K562 (cell line): ENCODE results near the gene CALB2. TPM values are rescaled to one million over a fixed set of nuclear protein-coding genes. Genes with fewer than 3 reads are reported as not detected.

Source experiments
- ATAC-seq: fragments of 200-7000 bp; cut with Tn5 transposase; 3 replicates; pipeline ENCODE4 v1.9.1; 2020; ENCODE audit warnings: moderate library complexity
- BruUV-seq: library from RNA; stranded (reverse); fragments of 400-500 nt; replicated peaks from 2 replicates; lab custom pipeline; 2021; lab: Mats Ljungman, UMichigan
- CTCF ChIA-PET: fragments of 300-600 bp; formaldehyde crosslinking; extraction: SDS; loops from one replicate; lab custom pipeline; 2021; ENCODE audit warnings: low intra/inter-chr PET ratio; lab: Yijun Ruan, JAX
- POLR2A ChIA-PET: fragments of 300-600, 350-650 bp; sonication (Branson Sonifier 250); formaldehyde crosslinking; extraction: SDS; loops from one replicate; lab custom pipeline; 2021; ENCODE audit warnings: antibody characterized with exemption, inconsistent platforms; lab: Yijun Ruan, JAX
- DNase-seq, 4 experiments: peaks; one replicate each; pipeline versions ENCODE4 v3.0.0 to v3.0.0-alpha.2; 2011 to 2018; ENCODE audit warnings: low spot score in 3 of 4, mixed read lengths in 3 of 4; ENCODE audit errors: extremely low read depth in 1 of 4
- FAIRE-seq: peaks from 2 replicates; lab custom pipeline; 2011; peaks lifted over from hg19 to GRCh38; lab: Jason Lieb, UNC
- H2AFZ ChIP-seq: 2 replicates; pipeline ENCODE4 v1.6.0; 2011; ENCODE audit warnings: low read depth, low read length, control low read depth, inconsistent platforms
- H3K27ac ChIP-seq: fragments of 200-600 bp; 3 replicates; pipeline ENCODE4 v1.8.0; 2011; ENCODE audit warnings: low read depth, mild to moderate bottlenecking, control low read depth, inconsistent platforms, low read length, moderate library complexity, mixed read lengths; ENCODE audit errors: extremely low read depth
- H3K27me3 ChIP-seq, 2 experiments: fragments of 300-600 bp in 1 of 2; 2 replicates in 1 of 2; 3 replicates in 1 of 2; pipeline versions ENCODE4 v1.6.0 to v1.8.0; 2011; ENCODE audit warnings: inconsistent platforms in 2 of 2, low read length in 2 of 2, mild to moderate bottlenecking in 1 of 2, mixed read lengths in 1 of 2, moderate library complexity in 1 of 2; ENCODE audit not compliant: control insufficient read depth in 2 of 2, insufficient read depth in 2 of 2
- H3K36me3 ChIP-seq: fragments of 300-600 bp; 3 replicates; pipeline ENCODE4 v1.8.0; 2011; ENCODE audit warnings: mild to moderate bottlenecking, low read length, inconsistent platforms; ENCODE audit not compliant: control insufficient read depth, insufficient read depth
- H3K4me1 ChIP-seq, 2 experiments: fragments of 200-600 bp in 1 of 2; replicated peaks in 1 of 2; 2 replicates in 1 of 2; 3 replicates in 1 of 2; pipeline versions ENCODE4 v1.5.1 to v1.8.0; 2011; ENCODE audit warnings: inconsistent platforms in 2 of 2, low read length in 2 of 2, mild to moderate bottlenecking in 1 of 2, mixed read lengths in 1 of 2, moderate library complexity in 1 of 2; ENCODE audit not compliant: control insufficient read depth in 2 of 2, insufficient read depth in 2 of 2
- H3K4me2 ChIP-seq: 2 replicates; pipeline ENCODE4 v1.6.1; 2011; ENCODE audit warnings: low read length, control low read depth, inconsistent platforms, mixed read lengths; ENCODE audit not compliant: insufficient read depth
- H3K4me3 ChIP-seq: fragments of 200-600 bp; sonication (generic), shearing (Covaris generic); 2 replicates; pipeline ENCODE4 v1.5.1; 2016; ENCODE audit warnings: control low read depth, inconsistent platforms
- H3K79me2 ChIP-seq: fragments of 200-600 bp; 3 replicates; pipeline ENCODE4 v1.8.0; 2011; ENCODE audit warnings: low read length, inconsistent platforms; ENCODE audit not compliant: control insufficient read depth, insufficient read depth
- H3K9ac ChIP-seq, 2 experiments: 2 replicates each; pipeline versions ENCODE4 v1.6.0 to v1.6.1; 2011; ENCODE audit warnings: low read depth in 2 of 2, low read length in 2 of 2, control low read depth in 1 of 2, inconsistent platforms in 1 of 2, mild to moderate bottlenecking in 1 of 2, mixed read lengths in 1 of 2; ENCODE audit not compliant: insufficient read depth in 1 of 2
- H3K9me1 ChIP-seq: one replicate; pipeline ENCODE4 v1.6.0; 2011; ENCODE audit warnings: inconsistent platforms, mild to moderate bottlenecking, low read length, moderate library complexity; ENCODE audit not compliant: control insufficient read depth, insufficient read depth
- H3K9me3 ChIP-seq: replicated peaks from 2 replicates; pipeline ENCODE4 v1.5.1; 2011; ENCODE audit warnings: low read depth, low read length, inconsistent platforms; ENCODE audit not compliant: control insufficient read depth, insufficient read depth
- H4K20me1 ChIP-seq: replicated peaks from 2 replicates; pipeline ENCODE4 v1.6.1; 2011; ENCODE audit warnings: low read length, inconsistent platforms, mixed read lengths; ENCODE audit not compliant: control insufficient read depth, insufficient read depth
- ADNP ChIP-seq: fragments of 200-800 bp; sonication (Bioruptor generic); IDR thresholded peaks from 2 replicates; pipeline ENCODE4 v1.6.1; 2016; ENCODE audit warnings: missing genetic modification characterization, missing compliant biosample characterization
- ARHGAP35 ChIP-seq: fragments of 450-650 bp; IDR thresholded peaks from 2 replicates; pipeline ENCODE4 v1.6.1; 2018; ENCODE audit not compliant: partially characterized antibody
- CCNT2 ChIP-seq: IDR thresholded peaks from 2 replicates; pipeline ENCODE4 v1.6.1; 2011; ENCODE audit warnings: borderline replicate concordance, low read depth, mild to moderate bottlenecking, moderate library complexity, mixed read lengths, low read length; ENCODE audit not compliant: insufficient read length; ENCODE audit errors: extremely low read depth
- CTBP1 ChIP-seq: fragments of 450-650 bp; IDR thresholded peaks from 2 replicates; pipeline ENCODE4 v1.6.1; 2016; ENCODE audit warnings: borderline replicate concordance
- FOSL1 ChIP-seq: fragments of 200-800 bp; sonication (Bioruptor generic); conservative IDR thresholded peaks from 2 replicates; pipeline ENCODE4 v1.6.1; 2016; ENCODE audit warnings: missing genetic modification characterization, missing compliant biosample characterization
- JUND ChIP-seq, 2 experiments: IDR thresholded peaks; 2 replicates in 1 of 2; 3 replicates in 1 of 2; pipeline ENCODE4 v1.6.1; 2011; ENCODE audit warnings: borderline replicate concordance in 2 of 2, low read depth in 2 of 2, low read length in 2 of 2, improper control_type of control experiment in 1 of 2, missing biosample characterization in 1 of 2, missing genetic modification characterization in 1 of 2, missing genetic modification reagents in 1 of 2
- NFYB ChIP-seq: IDR thresholded peaks from 2 replicates; pipeline ENCODE4 v1.6.1; 2011; ENCODE audit warnings: mild to moderate bottlenecking, moderate library complexity; ENCODE audit not compliant: insufficient read length; ENCODE audit errors: extremely low read depth
- PTBP1 ChIP-seq: fragments of 200-400 bp; formaldehyde crosslinking; IDR thresholded peaks from 2 replicates; pipeline ENCODE4 v1.6.1; 2017; ENCODE audit warnings: low read depth, low read length
- SLC30A9 ChIP-seq: fragments of 250-450 bp; sonication (Bioruptor Pico); IDR thresholded peaks from 2 replicates; pipeline ENCODE4 v1.8.0; 2022; ENCODE audit warnings: mild to moderate bottlenecking, moderate library complexity
- TCFL5 ChIP-seq: fragments of 250-450 bp; sonication (Bioruptor Pico); conservative IDR thresholded peaks from 2 replicates; pipeline ENCODE4 v1.6.1; 2021; ENCODE audit warnings: mild to moderate bottlenecking, moderate library complexity, matching md5 sums
- TEAD1 ChIP-seq, 2 experiments: fragments of 450-650 bp in 1 of 2; sonication (generic) in 1 of 2; formaldehyde crosslinking; IDR thresholded peaks; 2 replicates each; pipeline versions ENCODE4 v1.4.0 to v1.8.0; 2020 to 2022; ENCODE audit warnings: mild to moderate bottlenecking in 2 of 2, missing genetic modification reagents in 1 of 2
- TRIM24 ChIP-seq, 2 experiments: fragments of 450-650 bp; IDR thresholded peaks; 2 replicates each; pipeline ENCODE4 v1.6.1; 2016
- ZBTB34 ChIP-seq: fragments of 250-450 bp; sonication (Bioruptor Pico); IDR thresholded peaks from 2 replicates; pipeline ENCODE4 v1.8.0; 2021; ENCODE audit warnings: mild to moderate bottlenecking, moderate library complexity
- ZNF76 ChIP-seq: fragments of 250-450 bp; sonication (Bioruptor Pico); IDR thresholded peaks from 2 replicates; pipeline ENCODE4 v1.4.0; 2020; ENCODE audit warnings: mild to moderate bottlenecking, moderate library complexity, borderline replicate concordance
- WGBS: fragments of 100-300 bp; shearing (Covaris generic); methylation state at CpG from one replicate; pipeline ENCODE4 v1.1.6; 2016; ENCODE audit warnings: low coverage, mixed read lengths; ENCODE audit not compliant: insufficient coverage; ENCODE audit errors: missing lambda C conversion rate; 5-methylcytosine and 5-hydroxymethylcytosine counted together
- in situ Hi-C: fragments of 300-500 bp; cut with MboI; formaldehyde crosslinking; loops from 4 replicates; pipeline ENCODE4 v1.15.0; 2018; ENCODE audit warnings: inconsistent platforms, mixed read lengths
- intact Hi-C: fragments of 100-400 bp; cut with micrococcal nuclease; formaldehyde crosslinking; loops from 2 replicates; pipeline ENCODE4 v1.14.2; 2022
- polyA plus RNA-seq, 8 experiments: library from polyadenylated mRNA; depleted of rRNA in 4 of 8; stranded (reverse) in 5 of 8; unstranded in 3 of 8; fragments of >200 nt; fragmentation: Nextera tagmentation in 2 of 8; fragmentation: Illumina TruSeq in 1 of 8; extraction: Ambion mirVana in 2 of 8; extraction: Trizol in 1 of 8; gene quantifications; 2 replicates each; pipeline versions ENCODE4 v1.2.1 to v1.2.3, GENCODE V29; 2011 to 2014; ENCODE audit warnings: inconsistent platforms in 1 of 8, missing spikeins in 1 of 8
- total RNA-seq, 7 experiments: library from RNA; depleted of rRNA in 6 of 7; stranded (reverse); fragments of >200 nt in 6 of 7; fragmentation: Illumina TruSeq in 2 of 7; extraction: Trizol in 2 of 7; gene quantifications; 2 replicates each; pipeline versions ENCODE4 v1.2.1 to v1.2.3, GENCODE V29; 2011 to 2021; ENCODE audit warnings: low replicate concordance in 1 of 7
- TF ChIP-seq, protein P1 (sequence below): fragments of 250-450 bp; sonication (Bioruptor Pico); IDR thresholded peaks from 2 replicates; pipeline ENCODE4 v1.5.0; 2021
- TF ChIP-seq, protein P2 (sequence below): fragments of 450-650 bp; IDR thresholded peaks from 2 replicates; pipeline ENCODE4 v1.7.0; 2016; ENCODE audit warnings: borderline replicate concordance

The CALB2 gene
- total and polyA plus RNA-seq, 9 of the 15 experiments (the other 6 are each of a cell fraction or from before 2014, with no cell fraction given): not detected

GRCh38 chr16:71428883-71429282, 70.4 kb downstream of the CALB2 start:
- peaks cover 15 to 64% of the 10 kb centered on the region in 2 experiments; a peak in 4 of 5 replicates for H3K27me3 ChIP-seq
- H3K36me3 ChIP-seq: no peaks in the 10 kb centered on the region
- in situ Hi-C loops (loop anchor here (10.0 kb wide), 1 partner anchor 156 kb away; no protein-coding TSS in a partner anchor), intact Hi-C loops (no loop called here)
- ChIA-PET POLR2A (interaction anchor here (0.6 kb wide), 2 partner anchors 17 to 53 kb away, joined by 3 read pairs; no protein-coding TSS in a partner anchor), CTCF (no interaction called here)
- peaks cover 8% of the 10 kb centered on the region; the same call in 1 of the 2 replicates for H4K20me1 ChIP-seq
- H3K9me3 ChIP-seq: no peaks in the 10 kb centered on the region
- whole genome bisulfite sequencing: 5% methylated on average over 2 of the region's 2 CpGs
- BruUV-seq: no TSS peak
- no peak overlapping the region for H2AFZ ChIP-seq
- DNase-seq (no peak), ATAC-seq (no peak), FAIRE-seq (no peak)
- H3K79me2 ChIP-seq: no peaks in the 10 kb centered on the region
- H3K27ac ChIP-seq: no peak overlapping the region
- H3K4me2 ChIP-seq: no peak overlapping the region
- H3K9ac ChIP-seq: no peak overlapping the region
- no peak overlapping the region for H3K4me3 ChIP-seq
- H3K9me1 ChIP-seq: peaks cover 3% of the 10 kb centered on the region
- H3K4me1 ChIP-seq: peaks cover 18 to 21% of the 10 kb centered on the region in 2 experiments; a peak in 4 of 5 replicates
- no peak for TF ChIP-seq TEAD1 (CRISPR knock-in tag; IDR thresholded peaks at IDR 0.05)
- no peak for TF ChIP-seq ARHGAP35
- no peak for TF ChIP-seq TCFL5 (CRISPR knock-in tag)
- TF ChIP-seq PTBP1: no peak
- TF ChIP-seq, protein P1, sequence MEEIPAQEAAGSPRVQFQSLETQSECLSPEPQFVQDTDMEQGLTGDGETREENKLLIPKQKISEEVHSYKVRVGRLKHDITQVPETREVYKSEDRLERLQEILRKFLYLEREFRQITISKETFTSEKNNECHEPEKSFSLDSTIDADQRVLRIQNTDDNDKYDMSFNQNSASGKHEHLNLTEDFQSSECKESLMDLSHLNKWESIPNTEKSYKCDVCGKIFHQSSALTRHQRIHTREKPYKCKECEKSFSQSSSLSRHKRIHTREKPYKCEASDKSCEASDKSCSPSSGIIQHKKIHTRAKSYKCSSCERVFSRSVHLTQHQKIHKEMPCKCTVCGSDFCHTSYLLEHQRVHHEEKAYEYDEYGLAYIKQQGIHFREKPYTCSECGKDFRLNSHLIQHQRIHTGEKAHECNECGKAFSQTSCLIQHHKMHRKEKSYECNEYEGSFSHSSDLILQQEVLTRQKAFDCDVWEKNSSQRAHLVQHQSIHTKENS: no peak
- peak; percentile 75 for TF ChIP-seq FOSL1 (tag)
- no peak for TF ChIP-seq CCNT2
- no peak for TF ChIP-seq ADNP (tag)
- peak; percentile 34; the same call in 1 of the 2 replicates for TF ChIP-seq CTBP1
- TF ChIP-seq, protein P2, sequence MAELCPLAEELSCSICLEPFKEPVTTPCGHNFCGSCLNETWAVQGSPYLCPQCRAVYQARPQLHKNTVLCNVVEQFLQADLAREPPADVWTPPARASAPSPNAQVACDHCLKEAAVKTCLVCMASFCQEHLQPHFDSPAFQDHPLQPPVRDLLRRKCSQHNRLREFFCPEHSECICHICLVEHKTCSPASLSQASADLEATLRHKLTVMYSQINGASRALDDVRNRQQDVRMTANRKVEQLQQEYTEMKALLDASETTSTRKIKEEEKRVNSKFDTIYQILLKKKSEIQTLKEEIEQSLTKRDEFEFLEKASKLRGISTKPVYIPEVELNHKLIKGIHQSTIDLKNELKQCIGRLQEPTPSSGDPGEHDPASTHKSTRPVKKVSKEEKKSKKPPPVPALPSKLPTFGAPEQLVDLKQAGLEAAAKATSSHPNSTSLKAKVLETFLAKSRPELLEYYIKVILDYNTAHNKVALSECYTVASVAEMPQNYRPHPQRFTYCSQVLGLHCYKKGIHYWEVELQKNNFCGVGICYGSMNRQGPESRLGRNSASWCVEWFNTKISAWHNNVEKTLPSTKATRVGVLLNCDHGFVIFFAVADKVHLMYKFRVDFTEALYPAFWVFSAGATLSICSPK: no peak
- no peak for TF ChIP-seq SLC30A9
- TF ChIP-seq NFYB: no peak
- no peak for TF ChIP-seq ZNF76 (CRISPR knock-in tag)
- TF ChIP-seq JUND (IDR thresholded peaks at IDR 0.05; ENCODE audit: borderline replicate concordance, low read depth, low read length): peak; percentile 59; the same call in 1 of the 2 replicates
- TF ChIP-seq JUND (tag; IDR thresholded peaks at IDR 0.05; ENCODE audit: borderline replicate concordance, low read depth, low read length): peak; percentile 63; the same call in 1 of the 3 replicates
- no peak for TF ChIP-seq ZBTB34 (CRISPR knock-in tag)
- TF ChIP-seq TRIM24 (IDR thresholded peaks at IDR 0.05): 0 out of 4 replicates have a peak, but pooled peaks of 1 of the 2 experiments have one; percentile 13
